SK-N-SH (cell line): ENCODE measurements around the gene CDC16. TPM values are rescaled to one million over a fixed set of nuclear protein-coding genes. Genes with fewer than 3 reads are reported as not detected.

Experiments
- CTCF ChIA-PET: fragments of 300-600, 350-600 bp; formaldehyde crosslinking; extraction: SDS; loops from one replicate; lab custom pipeline; 2021; lab: Yijun Ruan, JAX
- POLR2A ChIA-PET: fragments of 350-600 bp; sonication (Branson Sonifier 250); formaldehyde crosslinking; extraction: SDS; loops from one replicate; lab custom pipeline; 2020; ENCODE audit warnings: antibody characterized with exemption, inconsistent platforms; lab: Yijun Ruan, JAX
- DNase-seq: peaks from one replicate; pipeline ENCODE4 v3.0.0; 2012
- H2AFZ ChIP-seq: fragments of 200-600 bp; sonication (generic); 2 replicates; pipeline ENCODE4 v1.8.1; 2016; ENCODE audit warnings: antibody characterized with exemption, mild to moderate bottlenecking, low read depth
- H3F3A ChIP-seq: fragments of 200-600 bp; sonication (generic); replicated peaks from 2 replicates; pipeline ENCODE3; 2016; ENCODE audit warnings: antibody characterized with exemption, mild to moderate bottlenecking; ENCODE audit not compliant: insufficient read depth
- H3K27ac ChIP-seq, 2 experiments: fragments of 200-500 bp in 1 of 2; fragments of 200-600 bp in 1 of 2; sonication (Bioruptor generic) in 1 of 2; sonication (generic), shearing (Covaris generic) in 1 of 2; 2 replicates each; pipeline versions ENCODE4 v1.5.1 to v1.6.1; 2014 to 2016; ENCODE audit warnings: low read depth in 2 of 2, inconsistent platforms in 1 of 2, low read length in 1 of 2, mild to moderate bottlenecking in 1 of 2, mixed read lengths in 1 of 2
- H3K27me3 ChIP-seq: fragments of 200-600 bp; sonication (generic), shearing (Covaris generic); 2 replicates; pipeline ENCODE4 v1.6.1; 2016; ENCODE audit warnings: mixed run types; ENCODE audit not compliant: insufficient read depth
- H3K36me3 ChIP-seq, 2 experiments: fragments of 200-500 bp in 1 of 2; fragments of 200-600 bp in 1 of 2; sonication (Bioruptor generic) in 1 of 2; sonication (generic) in 1 of 2; replicated peaks in 1 of 2; 2 replicates each; pipeline versions ENCODE3 to v1.5.1; 2014 to 2016; ENCODE audit warnings: low read length in 1 of 2, mild to moderate bottlenecking in 1 of 2; ENCODE audit not compliant: insufficient read depth in 2 of 2, control insufficient read depth in 1 of 2
- H3K4me1 ChIP-seq, 2 experiments: fragments of 200-500 bp in 1 of 2; fragments of 200-600 bp in 1 of 2; sonication (Bioruptor generic) in 1 of 2; sonication (generic), shearing (Covaris generic) in 1 of 2; 2 replicates each; pipeline versions ENCODE4 v1.5.1 to v1.6.1; 2014 to 2016; ENCODE audit warnings: low read depth in 1 of 2, low read length in 1 of 2, mixed run types in 1 of 2; ENCODE audit not compliant: insufficient read depth in 2 of 2, control insufficient read depth in 1 of 2
- H3K4me2 ChIP-seq: fragments of 200-600 bp; sonication (generic), shearing (Covaris generic); 2 replicates; pipeline ENCODE4 v1.6.1; 2017; ENCODE audit warnings: mixed run types
- H3K4me3 ChIP-seq, 2 experiments: fragments of 200-500 bp in 1 of 2; fragments of 200-600 bp in 1 of 2; sonication (Bioruptor generic) in 1 of 2; sonication (generic), shearing (Covaris generic) in 1 of 2; 2 replicates each; pipeline versions ENCODE4 v1.5.1 to v1.8.1; 2014 to 2016; ENCODE audit warnings: low read depth in 2 of 2, inconsistent platforms in 1 of 2, low read length in 1 of 2, mild to moderate bottlenecking in 1 of 2, mixed read lengths in 1 of 2, moderate library complexity in 1 of 2
- H3K79me2 ChIP-seq: fragments of 200-600 bp; sonication (generic); 2 replicates; pipeline ENCODE4 v1.8.1; 2017; ENCODE audit warnings: mild to moderate bottlenecking; ENCODE audit not compliant: insufficient read depth
- H3K9ac ChIP-seq: fragments of 200-600 bp; sonication (generic); 2 replicates; pipeline ENCODE4 v1.6.1; 2017; ENCODE audit warnings: mixed run types
- H3K9me2 ChIP-seq: fragments of 200-600 bp; sonication (generic); 2 replicates; pipeline ENCODE4 v1.6.1; 2017; ENCODE audit warnings: mixed run types
- H3K9me3 ChIP-seq: fragments of 200-600 bp; sonication (generic); 2 replicates; pipeline ENCODE4 v1.6.1; 2017; ENCODE audit warnings: mixed run types, mild to moderate bottlenecking, moderate library complexity
- H4K20me1 ChIP-seq: fragments of 200-600 bp; sonication (generic); 2 replicates; pipeline ENCODE4 v1.6.1; 2017; ENCODE audit warnings: mild to moderate bottlenecking, mixed run types; ENCODE audit not compliant: insufficient read depth
- CHD2 ChIP-seq: fragments of 150-350 bp; IDR thresholded peaks from 2 replicates; pipeline ENCODE4 v1.6.1; 2018; ENCODE audit warnings: low read length; ENCODE audit not compliant: partially characterized antibody
- ELF1 ChIP-seq: IDR thresholded peaks from 2 replicates; pipeline ENCODE4 v1.4.0; 2012
- FOXJ3 ChIP-seq: sonication (generic); formaldehyde crosslinking; IDR thresholded peaks from 2 replicates; pipeline ENCODE4 v1.5.1; 2020; ENCODE audit warnings: mild to moderate bottlenecking, missing genetic modification reagents
- FOXM1 ChIP-seq: IDR thresholded peaks from 2 replicates; pipeline ENCODE4 v1.4.0; 2012; ENCODE audit warnings: low read depth, mild to moderate bottlenecking
- GABPA ChIP-seq: IDR thresholded peaks from 2 replicates; pipeline ENCODE4 v1.4.0; 2012; ENCODE audit warnings: low read depth, mild to moderate bottlenecking
- GATA2 ChIP-seq: sonication (generic); formaldehyde crosslinking; IDR thresholded peaks from 2 replicates; pipeline ENCODE4 v1.5.0; 2020; ENCODE audit warnings: mild to moderate bottlenecking, missing genetic modification reagents
- MEF2A ChIP-seq: IDR thresholded peaks from 2 replicates; pipeline ENCODE4 v1.4.0; 2012; ENCODE audit warnings: low read depth, borderline replicate concordance
- MXI1 ChIP-seq: IDR thresholded peaks from 2 replicates; pipeline ENCODE4 v1.6.1; 2012; ENCODE audit warnings: mild to moderate bottlenecking, low read depth, low read length, improper control_type of control experiment
- NRF1 ChIP-seq: IDR thresholded peaks from 2 replicates; pipeline ENCODE4 v1.6.1; 2012; ENCODE audit warnings: low read depth, mild to moderate bottlenecking, low read length
- RCOR1 ChIP-seq: fragments of 150-350 bp; IDR thresholded peaks from 2 replicates; pipeline ENCODE4 v1.6.1; 2017; ENCODE audit warnings: antibody characterized with exemption, low read length
- REST ChIP-seq: IDR thresholded peaks from 2 replicates; pipeline ENCODE4 v1.6.1; 2012; ENCODE audit warnings: mild to moderate bottlenecking, low read depth, low read length, moderate library complexity
- RXRA ChIP-seq: IDR thresholded peaks from 2 replicates; pipeline ENCODE4 v1.4.0; 2012; ENCODE audit warnings: low read depth, mild to moderate bottlenecking, borderline replicate concordance
- SMC3 ChIP-seq: IDR thresholded peaks from 2 replicates; pipeline ENCODE4 v1.6.1; 2012; ENCODE audit warnings: low read depth, low read length, improper control_type of control experiment
- TAF1 ChIP-seq: IDR thresholded peaks from 2 replicates; pipeline ENCODE4 v1.6.1; 2012; ENCODE audit warnings: low read depth, mild to moderate bottlenecking, low read length, moderate library complexity, borderline replicate concordance
- TCF12 ChIP-seq: IDR thresholded peaks from 2 replicates; pipeline ENCODE4 v1.4.0; 2012
- USF1 ChIP-seq: IDR thresholded peaks from 2 replicates; pipeline ENCODE4 v1.4.0; 2012; ENCODE audit warnings: low read depth, borderline replicate concordance
- WGBS: methylation state at CpG from one replicate; pipeline ENCODE4 v1.1.6; 2017; ENCODE audit warnings: low lambda C conversion rate; 5-methylcytosine and 5-hydroxymethylcytosine counted together
- polyA plus RNA-seq, 3 experiments: library from polyadenylated mRNA; depleted of rRNA; stranded (reverse); fragments of >200 nt; gene quantifications; 2 replicates each; pipeline ENCODE4 v1.2.3, GENCODE V29; 2012

Gene CDC16
- polyA plus RNA-seq, 1 of the 3 experiments (the other 2 are of a cell fraction) = 56.9 TPM

- WGBS = 60% methylated on average over 4 of the region's 4 CpGs
- H3K27ac ChIP-seq = no peak overlapping the region
- no peaks in the 10 kb centered on the region; the same call in 1 of the 2 replicates for H3K27me3 ChIP-seq
- H4K20me1 ChIP-seq = no peaks in the 10 kb centered on the region
- TF ChIP-seq GABPA = no peak
- no peak for TF ChIP-seq REST
- no peak for TF ChIP-seq USF1
- TF ChIP-seq MEF2A = no peak
- TF ChIP-seq ELF1 = no peak
- no peak for TF ChIP-seq RCOR1
- no peak for TF ChIP-seq FOXJ3 (CRISPR knock-in tag)
- TF ChIP-seq NRF1 = no peak
- TF ChIP-seq GATA2 (CRISPR knock-in tag) = no peak
- no peak for TF ChIP-seq TAF1
- TF ChIP-seq FOXM1 = no peak
- no peak for TF ChIP-seq TCF12
- TF ChIP-seq RXRA = no peak
- TF ChIP-seq CHD2 = no peak
- TF ChIP-seq MXI1 = no peak
- no peak for TF ChIP-seq SMC3
- TF ChIP-seq, all 33 proteins: peak for 0
- H3K79me2 ChIP-seq = peaks cover 1% of the 10 kb centered on the region; the same call in 1 of the 2 replicates
- DNase-seq = no peak
- H3K4me2 ChIP-seq = no peak overlapping the region
- POLR2A ChIA-PET = no interaction called here
- no peaks in the 10 kb centered on the region for H3K36me3 ChIP-seq
- H2AFZ ChIP-seq = no peak overlapping the region
- peaks cover 5% of the 10 kb centered on the region for H3F3A ChIP-seq
- no peaks in the 10 kb centered on the region; the same call in 1 of the 2 replicates for H3K9me3 ChIP-seq
- no peaks in the 10 kb centered on the region for H3K9me2 ChIP-seq
- no peak overlapping the region for H3K4me3 ChIP-seq
- peaks cover 0 to 15% of the 10 kb centered on the region in 2 experiments; a peak in 1 of 4 replicates for H3K4me1 ChIP-seq
- CTCF ChIA-PET = interaction anchor here (1.1 to 3.1 kb wide), 2 partner anchors 413 to 415 kb away, joined by 3 to 13 read pairs; no protein-coding TSS in a partner anchor
- H3K9ac ChIP-seq = no peak overlapping the region
Measured at GRCh38 chr13:114229506-114229905, 5.2 kb upstream of the CDC16 start.
